ENCODE data around the gene CSTA. TPM values are rescaled to one million over a fixed set of nuclear protein-coding genes. Genes with fewer than 3 reads are reported as not detected.

The CSTA gene
- total and polyA plus RNA-seq, 8 donors, result 0.73 to 19.8 (median 1.0) TPM

DNA sequence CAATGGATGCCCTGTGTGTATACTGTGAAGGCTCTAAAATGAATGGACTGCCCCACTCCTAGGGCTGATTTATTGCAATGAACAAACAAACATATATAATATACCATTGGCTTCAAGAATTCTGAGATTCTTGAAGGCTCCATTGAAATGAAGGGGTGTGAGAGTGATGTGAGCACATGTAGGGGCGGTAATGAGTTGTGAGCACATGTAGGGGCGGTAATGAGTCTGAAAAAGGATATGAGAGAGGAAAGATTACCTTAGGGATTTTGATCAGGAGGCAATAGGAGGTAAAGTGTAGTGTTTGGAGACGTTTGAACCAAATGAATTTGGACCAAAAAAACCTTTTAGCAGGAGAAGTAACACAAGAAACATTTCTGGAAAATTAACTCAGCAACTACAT lies 62.7 kb downstream of the CSTA start:
- H3K27ac ChIP-seq, result no peak overlapping the region
- intact Hi-C loops (cut with DNase I), result no loop called here
- no peaks in the 10 kb centered on the region for H3K36me3 ChIP-seq
- no peak overlapping the region for H3K4me3 ChIP-seq
- H3K9me3 ChIP-seq, result no peaks in the 10 kb centered on the region
- H3K27me3 ChIP-seq, result no peaks in the 10 kb centered on the region
- no peak for DNase-seq
- TF ChIP-seq CTCF (IDR thresholded peaks at IDR 0.05), result no peak
- ATAC-seq, result no peak
- peaks cover 0 to 15% of the 10 kb centered on the region in 2 donors for H3K4me1 ChIP-seq

DNA sequence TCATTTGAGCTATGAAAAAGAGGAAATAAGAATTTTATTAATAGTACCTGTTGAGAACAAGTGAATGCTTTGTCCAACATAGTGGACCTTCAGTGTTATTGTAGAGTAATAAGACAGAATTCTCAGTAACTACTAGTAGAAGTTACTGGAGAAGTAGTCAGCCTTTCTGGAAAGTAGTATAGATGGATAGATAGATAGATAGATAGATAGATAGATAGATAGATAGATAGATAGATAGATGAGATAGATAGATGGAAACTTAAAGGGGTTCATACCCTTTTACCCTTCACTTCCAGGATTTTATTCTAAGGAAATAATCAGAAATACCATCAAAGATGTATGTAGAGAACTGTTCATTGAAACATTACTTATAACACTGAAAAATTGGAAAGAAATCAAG lies 64.1 kb downstream of the CSTA start:
- Histone ChIP-seq H3K4me1 (peaks cover 0 to 11% of the 10 kb centered on the region in 2 donors), H3K27ac (no peak overlapping the region), H3K27me3 (no peaks in the 10 kb centered on the region), H3K4me3 (no peak overlapping the region), H3K36me3 (no peaks in the 10 kb centered on the region), H3K9me3 (no peaks in the 10 kb centered on the region)
- ATAC-seq (no peak), DNase-seq (no peak)
- TF ChIP-seq CTCF (IDR thresholded peaks at IDR 0.05), result no peak
- intact Hi-C loops (cut with DNase I), result no loop called here

- no peak for ATAC-seq
- no peak overlapping the region for H3K27ac ChIP-seq
- no peaks in the 10 kb centered on the region for H3K9me3 ChIP-seq
- DNase-seq, result no peak
- no peak for TF ChIP-seq CTCF (IDR thresholded peaks at IDR 0.05)
- no peaks in the 10 kb centered on the region for H3K36me3 ChIP-seq
- intact Hi-C loops (cut with DNase I), result no loop called here
- no peak overlapping the region for H3K4me3 ChIP-seq
- no peaks in the 10 kb centered on the region for H3K27me3 ChIP-seq
- H3K4me1 ChIP-seq, result peaks cover 0 to 4% of the 10 kb centered on the region in 2 donors
Measured at GRCh38 chr3:122389892-122390291, 64.8 kb downstream of the CSTA start.

DNA sequence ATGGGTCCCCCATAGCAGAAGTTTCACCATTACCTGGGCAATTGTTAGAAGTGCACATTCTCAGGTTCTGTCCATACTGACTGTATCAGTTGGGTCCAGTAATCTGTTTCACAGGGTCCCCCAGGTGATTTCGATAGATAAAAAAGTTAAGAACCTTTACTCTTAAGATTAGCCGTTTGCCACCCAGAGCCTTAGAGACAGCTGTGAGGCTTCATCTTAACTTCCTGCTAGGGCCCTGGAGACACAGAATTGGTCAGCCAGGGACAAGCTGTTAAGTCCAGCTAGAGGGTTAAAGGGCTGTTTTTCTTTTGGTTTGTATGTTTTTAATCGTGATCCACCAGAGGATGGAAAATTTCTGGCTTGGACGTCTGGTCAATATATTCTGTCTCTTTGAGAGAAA lies 65.6 kb downstream of the CSTA start:
- TF ChIP-seq CTCF (IDR thresholded peaks at IDR 0.05), result no peak
- DNase-seq (peak in 1 of 4 donors; percentile 29), ATAC-seq (no peak)
- Histone ChIP-seq H3K27me3 (no peaks in the 10 kb centered on the region), H3K36me3 (no peaks in the 10 kb centered on the region), H3K4me1 (peaks cover 0 to 2% of the 10 kb centered on the region in 2 donors), H3K9me3 (no peaks in the 10 kb centered on the region), H3K4me3 (no peak overlapping the region), H3K27ac (no peak overlapping the region)
- intact Hi-C loops (cut with DNase I), result no loop called here

Other genes with a start within 250 kb of the CSTA start
- gene CASR, start 141.6 kb upstream of the CSTA start, total RNA-seq, result under 1 TPM in 1 of 2 donors, not detected in 1; 0.16 TPM
- gene CASR, start 141.6 kb upstream of the CSTA start, polyA plus RNA-seq (ENCODE audit: insufficient read length in 6 of 6), result under 1 TPM; 0.04 to 0.24 (median 0.11) TPM
- 10 to 100 TPM; 24.2 to 24.4 TPM for gene MIX23, start 58.0 kb downstream of the CSTA start, total RNA-seq
- 10 to 100 TPM; 34.4 to 42.6 (median 40.8) TPM for gene MIX23, start 58.0 kb downstream of the CSTA start, polyA plus RNA-seq (ENCODE audit: insufficient read length in 6 of 6)
- 10 to 100 TPM; 30.2 to 30.5 TPM for gene FAM162A, start 58.9 kb downstream of the CSTA start, total RNA-seq
- 10 to 100 TPM; 30.6 to 51.8 (median 40.5) TPM for gene FAM162A, start 58.9 kb downstream of the CSTA start, polyA plus RNA-seq (ENCODE audit: insufficient read length in 6 of 6)
- 1 to 10 TPM; 5.5 to 6.4 TPM for gene WDR5B, start 90.8 kb downstream of the CSTA start, total RNA-seq
- 10 to 100 TPM in 2 of 6 donors, 1 to 10 TPM in 4; 8.6 to 11.5 (median 10.0) TPM for gene WDR5B, start 90.8 kb downstream of the CSTA start, polyA plus RNA-seq (ENCODE audit: insufficient read length in 6 of 6)
- 10 to 100 TPM; 54.2 to 71.4 TPM for gene KPNA1, start 189.7 kb downstream of the CSTA start, total RNA-seq
- gene KPNA1, start 189.7 kb downstream of the CSTA start, polyA plus RNA-seq (ENCODE audit: insufficient read length in 6 of 6), result 10 to 100 TPM; 39.6 to 52.4 (median 42.5) TPM
- 10 to 100 TPM; 57.0 to 75.4 TPM for gene PARP9, start 239.1 kb downstream of the CSTA start, total RNA-seq
- gene PARP9, start 239.1 kb downstream of the CSTA start, polyA plus RNA-seq (ENCODE audit: insufficient read length in 6 of 6), result 10 to 100 TPM; 17.2 to 21.5 (median 20.2) TPM
- 10 to 100 TPM; 63.0 to 75.3 TPM for gene DTX3L, start 239.1 kb downstream of the CSTA start, total RNA-seq
- gene DTX3L, start 239.1 kb downstream of the CSTA start, polyA plus RNA-seq (ENCODE audit: insufficient read length in 6 of 6), result 10 to 100 TPM; 19.2 to 23.2 (median 22.1) TPM